Ishikawa (cell line): ENCODE measurements around the gene CD274.
A peak's percentile ranks its signal among the peaks of the same experiment; 100 is the strongest.

Experiments used
- CEBPB ChIP-seq: IDR thresholded peaks from 2 replicates; pipeline ENCODE4 v1.6.1; 2012
- CREB1 ChIP-seq: IDR thresholded peaks from 2 replicates; pipeline ENCODE4 v1.6.1; 2012; ENCODE audit warnings: low read depth
- EGR1 ChIP-seq: IDR thresholded peaks from 2 replicates; pipeline ENCODE4 v1.6.1; 2012
- EP300 ChIP-seq: IDR thresholded peaks from 2 replicates; pipeline ENCODE4 v1.6.1; 2012; ENCODE audit warnings: borderline replicate concordance
- FOXM1 ChIP-seq: IDR thresholded peaks from 2 replicates; pipeline ENCODE4 v1.6.1; 2012; ENCODE audit warnings: low read depth, borderline replicate concordance
- MAX ChIP-seq: IDR thresholded peaks from 2 replicates; pipeline ENCODE4 v1.6.1; 2012
- NFIC ChIP-seq: IDR thresholded peaks from 2 replicates; pipeline ENCODE4 v1.6.1; 2012
- RAD21 ChIP-seq: IDR thresholded peaks from 2 replicates; pipeline ENCODE4 v1.6.1; 2012; ENCODE audit warnings: low read depth
- REST ChIP-seq: IDR thresholded peaks from 2 replicates; pipeline ENCODE4 v1.6.1; 2012; ENCODE audit warnings: low read depth, mild to moderate bottlenecking
- TAF1 ChIP-seq: IDR thresholded peaks from 2 replicates; pipeline ENCODE4 v1.6.1; 2012; ENCODE audit warnings: low read depth, mild to moderate bottlenecking
- TCF12 ChIP-seq: IDR thresholded peaks from 2 replicates; pipeline ENCODE4 v1.6.1; 2012; ENCODE audit warnings: low read depth
- TEAD4 ChIP-seq: IDR thresholded peaks from 2 replicates; pipeline ENCODE4 v1.6.1; 2012
- USF1 ChIP-seq: IDR thresholded peaks from 2 replicates; pipeline ENCODE4 v1.6.1; 2012
- YY1 ChIP-seq: IDR thresholded peaks from 2 replicates; pipeline ENCODE4 v1.6.1; 2012; ENCODE audit warnings: low read depth
- ZBTB7A ChIP-seq: IDR thresholded peaks from 2 replicates; pipeline ENCODE4 v1.6.1; 2012; ENCODE audit warnings: low read depth

The CD274 gene

GRCh38 chr9:5436441-5436840 lies 13.9 kb upstream of the CD274 start:
- TF ChIP-seq CEBPB (no peak), CREB1 (no peak), NFIC (no peak), EP300 (no peak), ZBTB7A (no peak), MAX (no peak), TAF1 (no peak), YY1 (no peak), RAD21 (no peak), USF1 (no peak)

- TF ChIP-seq TAF1 (peak; percentile 75), CREB1 (peak; percentile 72), TCF12 (peak; percentile 36), MAX (peak; percentile 43), REST (no peak; the same call in 1 of the 2 replicates), EGR1 (no peak), FOXM1 (peak; percentile 84), YY1 (peak; percentile 63), NFIC (peak; percentile 64), TEAD4 (no peak; the same call in 1 of the 2 replicates), ZBTB7A (no peak), USF1 (peak; percentile 11; the same call in 1 of the 2 replicates)
These were observed 12.8 kb upstream of the CD274 start, which contains the start of gene PLGRKT for GRCh38 chr9:5437254-5438216. TSS of gene PLGRKT (minus strand) at chr9:5437925. CDS start at chr9:5431977, 5,948 bp downstream.

- TF ChIP-seq MAX, result 0 out of 2 replicates have a peak, but pooled peaks have one; percentile 18
- no peak for TF ChIP-seq TAF1
These were observed 11.8 kb upstream of the CD274 start for GRCh38 chr9:5438301-5439162.

- no peak for TF ChIP-seq MAX
- TF ChIP-seq TCF12, result no peak
- TF ChIP-seq EGR1, result no peak
- no peak for TF ChIP-seq TAF1
- no peak for TF ChIP-seq RAD21
- TF ChIP-seq YY1, result no peak
- TF ChIP-seq TEAD4, result no peak
- no peak for TF ChIP-seq CEBPB
- TF ChIP-seq REST, result no peak
- no peak for TF ChIP-seq USF1
- no peak for TF ChIP-seq NFIC
These were observed 9.9 kb upstream of the CD274 start for GRCh38 chr9:5440426-5440825.

- TF ChIP-seq CREB1 (no peak), REST (no peak), NFIC (no peak), TCF12 (no peak), ZBTB7A (no peak), TEAD4 (no peak), FOXM1 (no peak), RAD21 (no peak), CEBPB (no peak), MAX (no peak), EGR1 (no peak), YY1 (no peak)
These were observed 9.3 kb upstream of the CD274 start for GRCh38 chr9:5441043-5441442.
